ENCODE results near the gene GINS1.

The GINS1 gene

DNA sequence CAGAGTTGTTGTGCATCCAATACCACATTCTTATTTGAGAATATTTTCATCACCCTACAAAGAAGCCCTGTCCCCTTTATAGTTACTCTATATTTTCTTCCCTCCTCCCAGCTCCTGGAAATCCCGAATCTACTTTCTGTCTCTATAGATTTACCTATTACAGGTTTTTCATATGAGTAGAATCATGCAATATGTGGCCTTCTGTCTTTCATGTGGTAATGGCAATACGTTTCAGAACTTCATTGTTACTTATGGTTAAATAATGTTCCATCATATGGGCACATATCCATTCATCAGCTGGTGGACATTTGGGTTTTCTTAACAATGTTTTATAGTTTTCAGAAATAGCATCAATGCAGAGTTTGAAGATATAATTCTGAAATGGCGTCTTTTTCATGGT, 17.1 kb downstream of the GINS1 start:
- Histone ChIP-seq H3K36me3 (ENCODE audit: control insufficient read depth, insufficient read depth, low read length) (no peaks in the 10 kb centered on the region; the same call in 1 of the 2 replicates), H3K27me3 (replicated peaks; ENCODE audit: control insufficient read depth, insufficient read depth, low read length) (no peaks in the 10 kb centered on the region), H3K4me3 (replicated peaks; ENCODE audit: low read depth, low read length) (no peak overlapping the region)
- no peak for DNase-seq (ENCODE audit: extremely low read depth, insufficient read length)
- TF ChIP-seq, protein P1, sequence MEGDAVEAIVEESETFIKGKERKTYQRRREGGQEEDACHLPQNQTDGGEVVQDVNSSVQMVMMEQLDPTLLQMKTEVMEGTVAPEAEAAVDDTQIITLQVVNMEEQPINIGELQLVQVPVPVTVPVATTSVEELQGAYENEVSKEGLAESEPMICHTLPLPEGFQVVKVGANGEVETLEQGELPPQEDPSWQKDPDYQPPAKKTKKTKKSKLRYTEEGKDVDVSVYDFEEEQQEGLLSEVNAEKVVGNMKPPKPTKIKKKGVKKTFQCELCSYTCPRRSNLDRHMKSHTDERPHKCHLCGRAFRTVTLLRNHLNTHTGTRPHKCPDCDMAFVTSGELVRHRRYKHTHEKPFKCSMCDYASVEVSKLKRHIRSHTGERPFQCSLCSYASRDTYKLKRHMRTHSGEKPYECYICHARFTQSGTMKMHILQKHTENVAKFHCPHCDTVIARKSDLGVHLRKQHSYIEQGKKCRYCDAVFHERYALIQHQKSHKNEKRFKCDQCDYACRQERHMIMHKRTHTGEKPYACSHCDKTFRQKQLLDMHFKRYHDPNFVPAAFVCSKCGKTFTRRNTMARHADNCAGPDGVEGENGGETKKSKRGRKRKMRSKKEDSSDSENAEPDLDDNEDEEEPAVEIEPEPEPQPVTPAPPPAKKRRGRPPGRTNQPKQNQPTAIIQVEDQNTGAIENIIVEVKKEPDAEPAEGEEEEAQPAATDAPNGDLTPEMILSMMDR (IDR thresholded peaks at IDR 0.05; ENCODE audit: insufficient read depth, low read length, poor library complexity, severe bottlenecking) = no peak

DNA sequence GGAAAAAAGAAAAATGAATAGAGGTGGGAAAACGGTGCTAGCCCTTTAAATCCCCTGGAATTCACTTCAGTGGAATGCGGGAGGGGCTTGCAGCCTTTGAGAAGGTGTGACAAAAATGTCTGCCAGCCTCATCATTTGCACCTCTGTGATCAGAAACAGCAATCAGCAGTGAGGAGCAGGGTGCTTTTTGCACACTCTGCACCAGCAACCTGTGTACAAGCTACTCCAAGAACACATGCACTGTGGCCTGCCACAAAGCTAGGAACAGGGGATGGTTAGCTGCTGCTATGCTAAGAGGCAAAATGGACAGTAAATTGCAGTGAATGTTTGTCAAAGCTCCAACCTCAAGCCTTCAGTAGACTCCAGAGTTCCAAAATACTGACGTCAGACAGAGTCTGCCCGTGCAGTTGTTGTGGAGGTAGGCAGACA, 29.7 kb downstream of the GINS1 start:
- H3K4me3 ChIP-seq (replicated peaks; ENCODE audit: low read depth, low read length) = no peak overlapping the region
- no peak for DNase-seq (ENCODE audit: extremely low read depth, insufficient read length)
- H3K36me3 ChIP-seq (ENCODE audit: control insufficient read depth, insufficient read depth, low read length) = peaks cover 3% of the 10 kb centered on the region
- TF ChIP-seq, protein P1 (IDR thresholded peaks at IDR 0.05; ENCODE audit: insufficient read depth, low read length, poor library complexity, severe bottlenecking) = no peak
- no peaks in the 10 kb centered on the region for H3K27me3 ChIP-seq (replicated peaks; ENCODE audit: control insufficient read depth, insufficient read depth, low read length)

DNA sequence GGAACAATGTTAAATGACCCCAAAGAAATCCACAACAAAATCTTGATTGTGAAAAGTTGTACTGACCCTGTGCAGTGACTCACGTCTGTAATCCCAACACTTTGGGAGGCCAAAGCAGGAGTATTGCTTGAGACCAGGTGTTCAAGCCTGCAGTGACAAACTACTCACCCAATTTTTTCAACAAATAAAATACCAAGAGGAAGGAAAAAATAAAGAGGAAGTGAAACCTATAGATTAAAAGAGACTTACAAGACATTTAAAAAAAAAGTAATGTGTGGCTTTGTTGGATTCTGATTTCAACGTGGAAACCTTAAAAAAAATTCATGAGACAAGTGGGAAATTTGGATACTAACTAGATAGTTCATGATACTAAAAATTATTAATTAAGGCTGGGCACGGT, 31.9 kb downstream of the GINS1 start:
- DNase-seq (ENCODE audit: extremely low read depth, insufficient read length) = no peak
- Histone ChIP-seq H3K36me3 (ENCODE audit: control insufficient read depth, insufficient read depth, low read length) (peaks cover 3% of the 10 kb centered on the region), H3K4me3 (replicated peaks; ENCODE audit: low read depth, low read length) (no peak overlapping the region), H3K27me3 (replicated peaks; ENCODE audit: control insufficient read depth, insufficient read depth, low read length) (no peaks in the 10 kb centered on the region)
- TF ChIP-seq, protein P1 (IDR thresholded peaks at IDR 0.05; ENCODE audit: insufficient read depth, low read length, poor library complexity, severe bottlenecking) = no peak

DNA sequence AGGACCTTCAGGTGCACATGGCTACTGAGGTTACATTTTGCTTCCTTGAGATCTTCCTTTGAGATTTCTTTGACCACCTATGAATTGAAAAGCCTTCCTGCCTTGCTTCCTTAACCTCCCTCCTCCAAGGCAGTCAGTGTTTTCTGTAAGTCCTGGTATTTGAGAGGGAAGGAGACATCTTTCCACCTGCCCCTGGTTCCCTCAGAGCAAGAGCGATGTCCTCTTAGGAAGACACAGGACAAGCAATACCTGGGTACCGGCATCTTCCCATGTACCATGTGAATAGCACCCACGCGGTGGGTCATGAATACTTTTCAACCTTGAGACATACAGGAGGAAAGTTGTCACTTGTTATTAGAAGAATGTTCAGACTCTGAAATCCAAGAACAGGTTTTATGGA, 37.1 kb downstream of the GINS1 start:
- no peak for DNase-seq (ENCODE audit: extremely low read depth, insufficient read length)
- H3K36me3 ChIP-seq (ENCODE audit: control insufficient read depth, insufficient read depth, low read length) = peaks cover 5% of the 10 kb centered on the region
- TF ChIP-seq, protein P1 (IDR thresholded peaks at IDR 0.05; ENCODE audit: insufficient read depth, low read length, poor library complexity, severe bottlenecking) = no peak
- no peak overlapping the region for H3K4me3 ChIP-seq (replicated peaks; ENCODE audit: low read depth, low read length)
- H3K27me3 ChIP-seq (replicated peaks; ENCODE audit: control insufficient read depth, insufficient read depth, low read length) = no peaks in the 10 kb centered on the region

DNA sequence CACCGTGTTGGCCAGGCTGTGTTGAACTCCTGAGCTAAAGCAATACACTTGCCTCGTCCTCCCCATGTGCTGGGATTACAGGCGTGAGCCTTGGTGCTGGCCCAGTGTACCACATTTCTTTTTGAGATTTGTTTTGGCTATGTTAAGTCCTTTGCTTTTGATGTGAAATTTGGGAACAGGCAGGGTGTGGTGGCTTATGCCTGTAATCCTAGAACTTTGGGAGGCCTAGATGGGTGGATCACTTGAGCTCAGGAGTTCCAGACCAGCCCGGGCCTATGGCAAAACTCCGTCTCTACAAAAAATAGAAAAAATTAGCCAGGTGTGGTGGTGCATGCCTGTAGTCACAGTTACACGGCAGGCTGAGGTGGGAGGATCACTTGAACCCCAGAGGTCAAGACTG, 40.2 kb downstream of the GINS1 start:
- H3K27me3 ChIP-seq (replicated peaks; ENCODE audit: control insufficient read depth, insufficient read depth, low read length) = no peaks in the 10 kb centered on the region
- H3K36me3 ChIP-seq (ENCODE audit: control insufficient read depth, insufficient read depth, low read length) = peaks cover 5% of the 10 kb centered on the region
- TF ChIP-seq, protein P1 (IDR thresholded peaks at IDR 0.05; ENCODE audit: insufficient read depth, low read length, poor library complexity, severe bottlenecking) = no peak
- no peak overlapping the region for H3K4me3 ChIP-seq (replicated peaks; ENCODE audit: low read depth, low read length)
- no peak for DNase-seq (ENCODE audit: extremely low read depth, insufficient read length)

DNA sequence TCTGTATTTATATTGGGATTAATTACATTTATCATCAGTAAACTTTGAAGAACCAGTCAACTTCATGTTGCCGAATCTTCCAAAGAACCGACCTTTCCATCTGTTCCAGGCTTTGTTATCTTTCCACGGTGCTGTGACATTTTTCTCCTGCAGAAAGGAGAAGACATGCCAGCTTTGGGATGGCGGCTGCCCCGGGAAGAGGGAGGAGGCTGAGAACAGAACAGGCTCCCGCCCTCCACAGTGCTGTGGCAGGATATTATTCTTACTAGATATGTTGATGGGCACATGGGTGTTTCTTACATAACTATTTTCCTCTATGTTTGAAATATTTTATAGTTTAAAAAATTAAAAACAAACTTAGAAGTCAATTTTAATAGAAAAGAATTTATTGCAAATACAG, 44.9 kb downstream of the GINS1 start:
- Histone ChIP-seq H3K4me3 (replicated peaks; ENCODE audit: low read depth, low read length) (no peak overlapping the region), H3K36me3 (ENCODE audit: control insufficient read depth, insufficient read depth, low read length) (peaks cover 3% of the 10 kb centered on the region), H3K27me3 (replicated peaks; ENCODE audit: control insufficient read depth, insufficient read depth, low read length) (no peaks in the 10 kb centered on the region)
- TF ChIP-seq, protein P1 (IDR thresholded peaks at IDR 0.05; ENCODE audit: insufficient read depth, low read length, poor library complexity, severe bottlenecking) = no peak
- no peak for DNase-seq (ENCODE audit: extremely low read depth, insufficient read length)

Measured in GM06990 (cell line).